Left ventricle myocardium inferior (tissue), 1 donor: Measurements from ENCODE around the gene HSBP1L1. TPM values are rescaled to one million over a fixed set of nuclear protein-coding genes. Genes with fewer than 3 reads are reported as not detected.

Experiments used
- DNase-seq: peaks from one replicate; pipeline ENCODE4 v3.0.0-alpha.2; 2020
- H3K27ac ChIP-seq: fragments of 200-600 bp; replicated peaks from 2 replicates; pipeline ENCODE4 v1.8.0; 2021
- H3K27me3 ChIP-seq: fragments of 200-600 bp; 2 replicates; pipeline ENCODE4 v1.8.0; 2021; ENCODE audit warnings: low read depth
- H3K36me3 ChIP-seq: fragments of 200-600 bp; 2 replicates; pipeline ENCODE4 v1.8.0; 2021
- H3K4me1 ChIP-seq: fragments of 200-600 bp; 2 replicates; pipeline ENCODE4 v1.8.0; 2021
- H3K4me3 ChIP-seq: fragments of 200-600 bp; 2 replicates; pipeline ENCODE4 v1.8.0; 2021; ENCODE audit warnings: mild to moderate bottlenecking, moderate library complexity
- H3K9me3 ChIP-seq: fragments of 200-600 bp; replicated peaks from 2 replicates; pipeline ENCODE4 v1.8.0; 2021
- CTCF ChIP-seq: fragments of 200-600 bp; IDR thresholded peaks from 2 replicates; pipeline ENCODE4 v1.8.0; 2021; ENCODE audit warnings: antibody characterized with exemption, mild to moderate bottlenecking, borderline replicate concordance
- intact Hi-C: fragments of 100-400 bp; cut with micrococcal nuclease; formaldehyde crosslinking; loops from one replicate; pipeline ENCODE4 v1.11.0; 2022
- total RNA-seq: library from RNA; stranded (reverse); fragmentation: NEBNext Ultra II Directional; extraction: Animal tissue kit (Norgen Biotek cat#: 25700); gene quantifications from one replicate; pipeline ENCODE4 v1.2.1, GENCODE V29; 2021
- donor health status: DM: no; HTN: yes; CAD: no; lungs with severe emphysema.

Gene HSBP1L1
- total RNA-seq, 1 donor from 2014 or later, result 12.2 TPM

GRCh38 chr18:79975043-79975442 is 10.6 kb downstream of the HSBP1L1 start:
- Histone ChIP-seq H3K4me1 (peaks cover 15% of the 10 kb centered on the region), H3K4me3 (no peak overlapping the region), H3K27me3 (no peaks in the 10 kb centered on the region), H3K36me3 (peaks cover 46% of the 10 kb centered on the region), H3K9me3 (no peaks in the 10 kb centered on the region), H3K27ac (no peak overlapping the region)
- TF ChIP-seq CTCF, result no peak
- intact Hi-C loops, result no loop called here
- DNase-seq, result no peak

- no peak overlapping the region for H3K27ac ChIP-seq
- intact Hi-C loops, result no loop called here
- no peak for TF ChIP-seq CTCF
- peaks cover 15% of the 10 kb centered on the region for H3K4me1 ChIP-seq
- no peak overlapping the region for H3K4me3 ChIP-seq
- DNase-seq, result peak; percentile 46
- H3K9me3 ChIP-seq, result no peaks in the 10 kb centered on the region
- no peaks in the 10 kb centered on the region for H3K27me3 ChIP-seq
- peaks cover 36% of the 10 kb centered on the region for H3K36me3 ChIP-seq
Measured at GRCh38 chr18:79975985-79976680, 11.7 kb downstream of the HSBP1L1 start.

DNA sequence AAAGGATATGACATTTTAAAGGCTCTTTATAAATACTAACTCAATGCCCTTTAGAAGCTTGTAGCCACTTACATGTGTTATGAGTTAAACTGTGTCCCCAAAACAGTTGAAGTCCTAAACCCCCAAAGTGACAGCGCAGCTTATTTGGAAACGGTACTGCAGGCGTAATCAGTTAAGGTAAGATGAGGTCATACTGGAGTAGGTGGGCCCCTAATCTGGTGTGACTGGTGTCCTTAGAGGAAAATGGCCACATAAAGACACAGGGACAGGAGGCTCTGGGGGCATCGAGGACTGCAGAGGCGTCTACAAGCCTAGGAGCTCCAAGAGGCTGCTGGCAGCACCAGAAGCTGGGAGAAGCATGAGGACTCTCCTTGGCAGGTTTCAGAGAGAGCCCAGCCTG is 15.4 kb downstream of the HSBP1L1 start:
- H3K9me3 ChIP-seq, result no peaks in the 10 kb centered on the region
- H3K27ac ChIP-seq, result no peak overlapping the region
- no peak overlapping the region for H3K4me3 ChIP-seq
- DNase-seq, result no peak
- intact Hi-C loops, result no loop called here
- H3K36me3 ChIP-seq, result peaks cover 9% of the 10 kb centered on the region
- no peaks in the 10 kb centered on the region for H3K27me3 ChIP-seq
- H3K4me1 ChIP-seq, result peaks cover 41% of the 10 kb centered on the region
- TF ChIP-seq CTCF, result no peak

GRCh38 chr18:79980585-79980984 is 16.1 kb downstream of the HSBP1L1 start:
- TF ChIP-seq CTCF, result no peak
- Histone ChIP-seq H3K36me3 (peaks cover 6% of the 10 kb centered on the region), H3K27ac (no peak overlapping the region), H3K4me1 (peaks cover 41% of the 10 kb centered on the region), H3K27me3 (no peaks in the 10 kb centered on the region), H3K4me3 (no peak overlapping the region), H3K9me3 (no peaks in the 10 kb centered on the region)
- intact Hi-C loops, result no loop called here
- DNase-seq, result no peak

DNA sequence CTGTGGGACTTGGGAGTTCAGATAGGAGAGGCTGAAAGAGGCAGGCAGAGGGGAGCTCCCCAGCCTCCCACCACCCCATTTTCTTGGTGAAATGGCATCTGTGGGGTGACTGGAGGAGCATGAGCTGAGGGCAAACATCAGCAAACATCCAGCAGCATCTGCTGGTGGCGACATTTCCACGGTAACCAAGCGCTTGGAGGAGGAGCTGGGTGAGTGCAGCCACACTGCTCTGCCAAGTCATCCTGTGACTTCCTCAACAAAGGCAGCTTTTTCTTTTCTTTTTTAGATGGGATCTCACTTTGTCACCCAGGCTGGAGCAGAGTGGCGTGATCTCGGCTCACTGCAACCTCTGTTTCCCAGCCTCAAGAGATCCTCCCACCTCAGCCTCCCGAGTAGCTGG is 18.3 kb downstream of the HSBP1L1 start:
- no peak for DNase-seq
- H3K4me3 ChIP-seq, result no peak overlapping the region
- H3K27ac ChIP-seq, result no peak overlapping the region
- TF ChIP-seq CTCF, result no peak
- peaks cover 6% of the 10 kb centered on the region for H3K36me3 ChIP-seq
- peaks cover 50% of the 10 kb centered on the region for H3K4me1 ChIP-seq
- intact Hi-C loops, result no loop called here
- H3K27me3 ChIP-seq, result no peaks in the 10 kb centered on the region
- no peaks in the 10 kb centered on the region for H3K9me3 ChIP-seq
